Stimulated activated CD4-positive, alpha-beta T cell treated with anti-CD3 and anti-CD28 coated beads, Interleukin-4, amount 100 ng/mL, for 24 hours (primary cell): ENCODE results near the gene DYNLT1.
"Not testable (repeated sequence)": the region's sequence is repeated elsewhere in the genome, so short reads cannot be mapped to it uniquely, and the experiment has no call there.

ENCODE experiments used
- DNase-seq: peaks from one replicate; pipeline ENCODE4 v3.0.0-alpha.2; 2020

DYNLT1 gene

GRCh38 chr6:158620963-158621693 lies 23.4 kb downstream of the DYNLT1 start:
- no peak for DNase-seq

GRCh38 chr6:158619922-158620801 lies 24.4 kb downstream of the DYNLT1 start:
- DNase-seq, result no peak

GRCh38 chr6:158618289-158618688 lies 26.3 kb downstream of the DYNLT1 start:
- DNase-seq, result not testable (repeated sequence)

GRCh38 chr6:158614606-158615005 lies 29.9 kb downstream of the DYNLT1 start:
- DNase-seq, result not testable (repeated sequence)

GRCh38 chr6:158611541-158612370 lies 32.8 kb downstream of the DYNLT1 start:
- DNase-seq, result no peak

- DNase-seq, result no peak
Observed at GRCh38 chr6:158611039-158611438, 33.5 kb downstream of the DYNLT1 start.

GRCh38 chr6:158610319-158610968 lies 34.1 kb downstream of the DYNLT1 start:
- no peak for DNase-seq

GRCh38 chr6:158609455-158610155 lies 34.9 kb downstream of the DYNLT1 start:
- DNase-seq, result no peak

GRCh38 chr6:158608221-158608620 lies 36.3 kb downstream of the DYNLT1 start:
- DNase-seq, result no peak

- DNase-seq, result no peak
Observed at GRCh38 chr6:158607411-158608170, 37.0 kb downstream of the DYNLT1 start.

GRCh38 chr6:158606935-158607334 lies 37.6 kb downstream of the DYNLT1 start:
- no peak for DNase-seq

GRCh38 chr6:158606011-158606410 lies 38.5 kb downstream of the DYNLT1 start:
- not testable (repeated sequence) for DNase-seq

GRCh38 chr6:158605266-158605878 lies 39.2 kb downstream of the DYNLT1 start:
- DNase-seq, result peak; percentile 62

GRCh38 chr6:158604048-158604406 lies 40.5 kb downstream of the DYNLT1 start:
- DNase-seq, result no peak

GRCh38 chr6:158603261-158604047 lies 41.1 kb downstream of the DYNLT1 start:
- no peak for DNase-seq

- DNase-seq, result no peak
Observed at GRCh38 chr6:158599635-158600034, 44.9 kb downstream of the DYNLT1 start.

- no peak for DNase-seq
Observed at GRCh38 chr6:158597565-158597964, 47.0 kb downstream of the DYNLT1 start.

- DNase-seq, result no peak
Observed at GRCh38 chr6:158596861-158597260, 47.7 kb downstream of the DYNLT1 start.

- no peak for DNase-seq
Observed at GRCh38 chr6:158595223-158595622, 49.3 kb downstream of the DYNLT1 start.

- DNase-seq, result no peak
Observed at GRCh38 chr6:158593670-158594069, 50.9 kb downstream of the DYNLT1 start.
